ENCODE measurements around the gene CNTN1. TPM values are rescaled to one million over a fixed set of nuclear protein-coding genes. Genes with fewer than 3 reads are reported as not detected.
"Not testable (repeated sequence)": the region's sequence is repeated elsewhere in the genome, so short reads cannot be mapped to it uniquely, and the experiment has no call there.

CNTN1 gene
- polyA plus RNA-seq, 3 donors, result 0.11 to 1.7 (median 0.34) TPM

- WGBS, 3 donors, result 0 to 1% (median 1%) methylated on average over 18 to 33 of the region's 33 CpGs
- H3K27ac ChIP-seq (ENCODE audit: low read depth, low read length), result no peak overlapping the region
Observed at GRCh38 chr12:40692765-40693206, 547 bp downstream of the CNTN1 start.

GRCh38 chr12:40693207-40693821 lies 1.1 kb downstream of the CNTN1 start:
- no peak overlapping the region for H3K27ac ChIP-seq (ENCODE audit: low read depth, low read length)
- WGBS, 3 donors, result 3 to 9% (median 8%) methylated on average over 24 of the region's 24 CpGs

GRCh38 chr12:40697566-40698259 lies 5.5 kb downstream of the CNTN1 start:
- no peak overlapping the region for H3K27ac ChIP-seq (ENCODE audit: low read depth, low read length)
- 75 to 86% (median 83%) methylated on average over 5 to 6 of the region's 6 CpGs for WGBS, 3 donors

- 82 to 90% (median 88%) methylated on average over 4 of the region's 4 CpGs for WGBS, 3 donors
- no peak overlapping the region for H3K27ac ChIP-seq (ENCODE audit: low read depth, low read length)
Observed at GRCh38 chr12:40701756-40702155, 9.5 kb downstream of the CNTN1 start.

- H3K27ac ChIP-seq (ENCODE audit: low read depth, low read length), result no peak overlapping the region
Observed at GRCh38 chr12:40711121-40711520, 18.9 kb downstream of the CNTN1 start.

- WGBS, 3 donors, result 31 to 80% (median 51%) methylated on average over 1 of the region's 1 CpG
- no peak overlapping the region for H3K27ac ChIP-seq (ENCODE audit: low read depth, low read length)
Observed at GRCh38 chr12:40714636-40715035, 22.4 kb downstream of the CNTN1 start.

- no peak overlapping the region for H3K27ac ChIP-seq (ENCODE audit: low read depth, low read length)
Observed at GRCh38 chr12:40716037-40716436, 23.8 kb downstream of the CNTN1 start.

- H3K27ac ChIP-seq (ENCODE audit: low read depth, low read length), result no peak overlapping the region
- 73 to 82% (median 82%) methylated on average over 1 of the region's 1 CpG for WGBS, 3 donors
Observed at GRCh38 chr12:40717576-40717975, 25.3 kb downstream of the CNTN1 start.

- H3K27ac ChIP-seq (ENCODE audit: low read depth, low read length), result no peak overlapping the region
- 60 to 84% (median 83%) methylated on average over 2 of the region's 2 CpGs for WGBS, 3 donors
Observed at GRCh38 chr12:40718878-40719372, 26.7 kb downstream of the CNTN1 start.

GRCh38 chr12:40723001-40723400 lies 30.8 kb downstream of the CNTN1 start:
- H3K27ac ChIP-seq (ENCODE audit: low read depth, low read length), result no peak overlapping the region
- 82 to 88% (median 87%) methylated on average over 6 of the region's 6 CpGs for WGBS, 3 donors

- WGBS, 3 donors, result 85 to 96% (median 95%) methylated on average over 1 of the region's 1 CpG
- H3K27ac ChIP-seq (ENCODE audit: low read depth, low read length), result no peak overlapping the region
Observed at GRCh38 chr12:40726366-40726765, 34.1 kb downstream of the CNTN1 start.

GRCh38 chr12:40727774-40728483 lies 35.7 kb downstream of the CNTN1 start:
- 78 to 86% (median 83%) methylated on average over 4 of the region's 4 CpGs for WGBS, 3 donors
- H3K27ac ChIP-seq (ENCODE audit: low read depth, low read length), result no peak overlapping the region

- H3K27ac ChIP-seq (ENCODE audit: low read depth, low read length), result no peak overlapping the region
- WGBS, 3 donors, result 44 to 84% (median 79%) methylated on average over 1 of the region's 1 CpG
Observed at GRCh38 chr12:40730281-40730680, 38.0 kb downstream of the CNTN1 start.

GRCh38 chr12:40733871-40734270 lies 41.6 kb downstream of the CNTN1 start:
- H3K27ac ChIP-seq (ENCODE audit: low read depth, low read length), result no peak overlapping the region

- WGBS, 3 donors, result 66 to 76% (median 74%) methylated on average over 3 of the region's 3 CpGs
- no peak overlapping the region for H3K27ac ChIP-seq (ENCODE audit: low read depth, low read length)
Observed at GRCh38 chr12:40734276-40734675, 42.0 kb downstream of the CNTN1 start.

- H3K27ac ChIP-seq (ENCODE audit: low read depth, low read length), result no peak overlapping the region
- 54 to 63% (median 56%) methylated on average over 3 of the region's 3 CpGs for WGBS, 3 donors
Observed at GRCh38 chr12:40735551-40736230, 43.5 kb downstream of the CNTN1 start.

- not testable (repeated sequence) for H3K27ac ChIP-seq (ENCODE audit: low read depth, low read length)
- WGBS, 3 donors, result 79 to 91% (median 79%) methylated on average over 4 of the region's 4 CpGs
Observed at GRCh38 chr12:40737416-40737815, 45.2 kb downstream of the CNTN1 start.

- no peak overlapping the region for H3K27ac ChIP-seq (ENCODE audit: low read depth, low read length)
Observed at GRCh38 chr12:40738856-40739255, 46.6 kb downstream of the CNTN1 start.

GRCh38 chr12:40742041-40742440 lies 49.8 kb downstream of the CNTN1 start:
- 41 to 49% (median 42%) methylated on average over 2 of the region's 2 CpGs for WGBS, 3 donors
- no peak overlapping the region for H3K27ac ChIP-seq (ENCODE audit: low read depth, low read length)

Data from adipose tissue (tissue), 3 donors.